Esophagus muscularis mucosa (tissue), 4 donors: ENCODE measurements around the gene RSU1. TPM values are rescaled to one million over a fixed set of nuclear protein-coding genes. Genes with fewer than 3 reads are reported as not detected.

ENCODE experiments used
- DNase-seq: peaks from one replicate; pipeline ENCODE4 v3.0.0-alpha.2; 2017; ENCODE audit errors: extremely low spot score
- H3K27ac ChIP-seq, 4 donors: fragments of 200-600 bp; sonication (generic); replicated peaks in 1 of 4; 1 replicate in 3 of 4; 2 replicates in 1 of 4; pipeline ENCODE4 v1.5.1; 2016 to 2019; ENCODE audit warnings: mild to moderate bottlenecking in 1 of 4
- H3K27me3 ChIP-seq, 4 donors: fragments of 200-600 bp; sonication (generic); one replicate each; pipeline versions ENCODE4 v1.5.1 to v1.6.0; 2016 to 2019
- H3K36me3 ChIP-seq, 4 donors: fragments of 200-600 bp; sonication (generic); one replicate each; pipeline ENCODE4 v1.5.1; 2016 to 2019
- H3K4me1 ChIP-seq, 4 donors: fragments of 200-600 bp; sonication (generic); one replicate each; pipeline ENCODE4 v1.5.1; 2016 to 2019
- H3K4me3 ChIP-seq, 4 donors: fragments of 200-600 bp; sonication (generic); 1 replicate in 2 of 4; 2 replicates in 2 of 4; pipeline ENCODE4 v1.5.1; 2016 to 2019; ENCODE audit warnings: mild to moderate bottlenecking in 4 of 4, moderate library complexity in 1 of 4
- H3K9me3 ChIP-seq, 4 donors: fragments of 200-600 bp; sonication (generic); 1 replicate in 3 of 4; 2 replicates in 1 of 4; pipeline ENCODE4 v1.5.1; 2016 to 2019
- EP300 ChIP-seq: sonication (generic); formaldehyde crosslinking; IDR thresholded peaks from one replicate; pipeline ENCODE4 v1.6.1; 2017; ENCODE audit warnings: antibody characterized with exemption
- POLR2A ChIP-seq: fragments of 450-650 bp; IDR thresholded peaks from one replicate; pipeline ENCODE4 v1.6.1; 2017; ENCODE audit warnings: antibody characterized with exemption, moderate library complexity, mild to moderate bottlenecking, low read depth
- POLR2AphosphoS5 ChIP-seq, 2 donors: sonication (generic); formaldehyde crosslinking; IDR thresholded peaks; one replicate each; pipeline ENCODE4 v1.6.1; 2017; ENCODE audit warnings: antibody characterized with exemption in 2 of 2
- WGBS: methylation state at CpG from one replicate; pipeline ENCODE4 v1.1.5; 2018; 5-methylcytosine and 5-hydroxymethylcytosine counted together
- intact Hi-C: fragments of 100-400 bp; cut with DNase I; formaldehyde crosslinking; loops from one replicate; pipeline ENCODE4 v1.15.1; 2023
- total RNA-seq, 4 donors: library from RNA; depleted of rRNA; stranded (reverse); fragments of >200 nt; gene quantifications; one replicate each; pipeline versions ENCODE4 v1.1.0 to v1.2.1, GENCODE V29; 2016
- TF ChIP-seq, protein P1 (sequence below), 3 experiments: fragments of 200-600 bp in 2 of 3; fragments of 450-650 bp in 1 of 3; sonication (generic) in 2 of 3; IDR thresholded peaks; one replicate each; pipeline ENCODE4 v1.5.1; 2017 to 2019; ENCODE audit warnings: antibody characterized with exemption in 3 of 3, mild to moderate bottlenecking in 2 of 3, moderate library complexity in 1 of 3

The RSU1 gene
- total RNA-seq, 4 donors from 2014 or later = 56.9 to 146 (median 90.7) TPM

GRCh38 chr10:16780338-16780880 lies 36.8 kb downstream of the RSU1 start:
- Histone ChIP-seq H3K27me3 (no peaks in the 10 kb centered on the region), H3K36me3 (peaks cover 0 to 26% (median 1%) of the 10 kb centered on the region in 4 donors), H3K9me3 (no peaks in the 10 kb centered on the region), H3K4me1 (peaks cover 3 to 12% (median 9%) of the 10 kb centered on the region in 4 donors), H3K4me3 (no peak overlapping the region), H3K27ac (no peak overlapping the region)
- WGBS = 83% methylated on average over 6 of the region's 7 CpGs
- DNase-seq = no peak
- intact Hi-C loops = no loop called here
- TF ChIP-seq, protein P1, sequence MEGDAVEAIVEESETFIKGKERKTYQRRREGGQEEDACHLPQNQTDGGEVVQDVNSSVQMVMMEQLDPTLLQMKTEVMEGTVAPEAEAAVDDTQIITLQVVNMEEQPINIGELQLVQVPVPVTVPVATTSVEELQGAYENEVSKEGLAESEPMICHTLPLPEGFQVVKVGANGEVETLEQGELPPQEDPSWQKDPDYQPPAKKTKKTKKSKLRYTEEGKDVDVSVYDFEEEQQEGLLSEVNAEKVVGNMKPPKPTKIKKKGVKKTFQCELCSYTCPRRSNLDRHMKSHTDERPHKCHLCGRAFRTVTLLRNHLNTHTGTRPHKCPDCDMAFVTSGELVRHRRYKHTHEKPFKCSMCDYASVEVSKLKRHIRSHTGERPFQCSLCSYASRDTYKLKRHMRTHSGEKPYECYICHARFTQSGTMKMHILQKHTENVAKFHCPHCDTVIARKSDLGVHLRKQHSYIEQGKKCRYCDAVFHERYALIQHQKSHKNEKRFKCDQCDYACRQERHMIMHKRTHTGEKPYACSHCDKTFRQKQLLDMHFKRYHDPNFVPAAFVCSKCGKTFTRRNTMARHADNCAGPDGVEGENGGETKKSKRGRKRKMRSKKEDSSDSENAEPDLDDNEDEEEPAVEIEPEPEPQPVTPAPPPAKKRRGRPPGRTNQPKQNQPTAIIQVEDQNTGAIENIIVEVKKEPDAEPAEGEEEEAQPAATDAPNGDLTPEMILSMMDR (IDR thresholded peaks at IDR 0.05) = no peak
- no peak for TF ChIP-seq POLR2AphosphoS5 (IDR thresholded peaks at IDR 0.05)
- TF ChIP-seq EP300 = no peak
- TF ChIP-seq POLR2A = no peak

- no peak overlapping the region for H3K27ac ChIP-seq
- TF ChIP-seq POLR2A (no peak), POLR2AphosphoS5 (IDR thresholded peaks at IDR 0.05) (no peak), EP300 (no peak)
- TF ChIP-seq, protein P1 (IDR thresholded peaks at IDR 0.05) = no peak
- intact Hi-C loops = no loop called here
- H3K4me3 ChIP-seq = no peak overlapping the region
- H3K27me3 ChIP-seq = no peaks in the 10 kb centered on the region
- no peak for DNase-seq
- H3K36me3 ChIP-seq = peaks cover 0 to 26% (median 1%) of the 10 kb centered on the region in 4 donors
- peaks cover 3 to 12% (median 9%) of the 10 kb centered on the region in 4 donors for H3K4me1 ChIP-seq
- WGBS = 58% methylated on average over 6 of the region's 6 CpGs
- no peaks in the 10 kb centered on the region for H3K9me3 ChIP-seq
These were observed 37.8 kb downstream of the RSU1 start for GRCh38 chr10:16779384-16779915.

DNA sequence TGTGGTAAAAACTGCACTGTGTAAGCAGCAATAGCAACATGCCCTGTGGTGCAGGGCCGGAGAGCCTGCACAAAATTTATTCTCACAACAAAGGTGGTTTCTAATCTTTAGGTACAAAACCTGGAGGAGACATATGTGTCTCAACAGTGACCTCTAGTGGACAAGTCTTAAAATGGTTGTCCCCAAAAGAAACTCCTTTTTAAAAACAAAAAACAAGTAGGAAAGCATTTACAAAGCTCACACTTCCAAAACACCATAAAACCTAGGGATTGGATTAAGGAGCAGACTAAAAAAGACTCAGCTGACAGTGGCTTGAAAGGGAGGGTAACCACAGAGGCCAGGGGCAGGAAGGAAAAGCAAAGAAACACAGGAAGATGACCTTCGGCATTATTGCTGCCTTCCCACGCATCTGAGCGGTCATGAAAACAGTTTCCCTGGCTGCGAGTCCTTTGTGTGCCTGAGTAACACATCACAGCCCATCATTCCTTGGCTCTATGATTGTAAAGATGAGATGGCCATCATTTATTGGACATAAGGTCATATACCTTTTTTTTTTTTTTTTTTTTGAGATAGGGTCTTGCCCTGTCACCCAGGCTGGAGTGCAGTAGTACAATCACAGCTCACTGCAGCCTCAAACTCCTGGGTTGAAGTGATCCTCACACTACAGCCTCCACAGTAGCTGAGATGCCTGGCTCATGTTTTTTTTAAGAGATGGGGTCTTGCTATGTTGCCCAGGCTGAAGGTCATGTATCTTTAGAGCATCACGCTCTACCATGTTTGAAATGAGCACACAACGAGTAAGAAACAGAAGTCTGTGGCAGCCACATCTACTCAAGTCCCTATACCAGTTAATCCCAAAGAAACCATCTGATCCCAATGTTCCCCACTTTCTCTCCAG lies 39.5 kb downstream of the RSU1 start:
- Histone ChIP-seq H3K9me3 (no peaks in the 10 kb centered on the region), H3K36me3 (peaks cover 0 to 26% (median 1%) of the 10 kb centered on the region in 4 donors), H3K4me3 (peak overlapping the region in 1 of 4 donors; percentile 4), H3K27me3 (no peaks in the 10 kb centered on the region), H3K27ac (peak overlapping the region in 1 of 4 donors; percentile 28), H3K4me1 (peaks cover 3 to 12% (median 10%) of the 10 kb centered on the region in 4 donors)
- WGBS = 60% methylated on average over 7 of the region's 7 CpGs
- intact Hi-C loops = no loop called here
- no peak for TF ChIP-seq EP300
- peak in 1 of 2 donors; percentile 22 for TF ChIP-seq POLR2AphosphoS5 (IDR thresholded peaks at IDR 0.05)
- no peak for TF ChIP-seq POLR2A
- TF ChIP-seq, protein P1 (IDR thresholded peaks at IDR 0.05) = peak; percentile 55 to 81 (median 73)
- no peak for DNase-seq

DNA sequence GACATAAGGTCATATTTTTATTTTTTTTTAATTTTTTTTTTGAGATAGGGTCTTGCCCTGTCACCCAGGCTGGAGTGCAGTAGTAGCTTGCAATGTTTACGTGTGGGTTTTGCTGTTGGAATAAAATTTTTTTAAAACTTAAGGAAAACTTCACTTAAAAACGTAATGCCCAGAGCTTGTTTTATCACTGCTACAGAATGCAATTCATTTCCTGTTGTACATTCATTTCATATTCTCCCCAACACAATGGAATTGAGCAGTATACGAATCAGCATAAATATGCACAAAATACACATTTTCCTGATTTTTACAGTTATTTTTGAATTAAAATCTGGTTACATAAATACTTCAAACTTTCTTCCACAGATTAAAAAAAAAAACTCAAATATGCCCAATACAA lies 40.3 kb downstream of the RSU1 start:
- H3K27me3 ChIP-seq = no peaks in the 10 kb centered on the region
- intact Hi-C loops = no loop called here
- no peaks in the 10 kb centered on the region for H3K9me3 ChIP-seq
- DNase-seq = no peak
- H3K4me1 ChIP-seq = peaks cover 3 to 17% (median 14%) of the 10 kb centered on the region in 4 donors
- no peak overlapping the region for H3K27ac ChIP-seq
- WGBS = 75% methylated on average over 3 of the region's 3 CpGs
- TF ChIP-seq, protein P1 (IDR thresholded peaks at IDR 0.05) = no peak
- TF ChIP-seq EP300 (no peak), POLR2A (no peak), POLR2AphosphoS5 (IDR thresholded peaks at IDR 0.05) (no peak)
- H3K36me3 ChIP-seq = peaks cover 0 to 24% (median 1%) of the 10 kb centered on the region in 4 donors
- H3K4me3 ChIP-seq = no peak overlapping the region
